AG09319 (cell line): ENCODE results near the gene CEBPG.

Experiments used
- DNase-seq: peaks from one replicate; pipeline ENCODE4 v3.0.0-alpha.2; 2010; ENCODE audit warnings: low read depth; ENCODE audit errors: extremely low read depth
- TF ChIP-seq, protein P1 (sequence below): IDR thresholded peaks from 2 replicates; pipeline ENCODE4 v1.5.1; 2011; ENCODE audit warnings: low read depth, mild to moderate bottlenecking, inconsistent platforms, low read length, moderate library complexity

CEBPG gene

DNA sequence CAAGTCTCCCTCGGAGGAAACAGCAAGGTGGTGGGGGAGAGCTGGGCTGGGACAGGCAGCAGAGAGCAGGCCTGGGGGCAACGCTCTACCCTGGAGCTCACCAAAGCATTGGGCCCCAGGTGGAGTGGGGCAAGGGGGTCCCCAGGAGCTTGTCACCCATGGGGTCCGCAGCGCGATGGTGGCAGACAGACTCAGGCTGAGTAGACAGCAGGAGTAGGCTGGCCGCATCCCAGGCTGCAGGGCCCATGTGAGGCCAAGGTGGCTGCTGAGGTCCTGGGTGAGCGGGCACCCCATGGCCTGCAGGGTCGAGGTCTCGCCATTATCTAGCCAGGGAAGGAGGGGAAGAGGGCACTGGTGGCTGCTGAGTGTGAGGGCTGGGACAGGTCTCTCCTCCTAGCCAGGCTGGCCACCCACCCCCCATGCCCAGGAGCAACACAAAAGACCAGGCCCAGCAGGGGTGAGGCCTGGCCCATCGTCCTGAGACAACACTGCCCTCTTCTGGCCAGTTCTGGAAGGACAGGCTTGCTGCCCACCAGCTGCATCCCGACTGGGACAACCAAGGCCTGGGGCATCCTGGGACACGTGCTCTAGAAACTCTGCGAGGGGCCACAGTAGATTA is 33.1 kb downstream of the CEBPG start:
- no peak for DNase-seq
- TF ChIP-seq, protein P1, sequence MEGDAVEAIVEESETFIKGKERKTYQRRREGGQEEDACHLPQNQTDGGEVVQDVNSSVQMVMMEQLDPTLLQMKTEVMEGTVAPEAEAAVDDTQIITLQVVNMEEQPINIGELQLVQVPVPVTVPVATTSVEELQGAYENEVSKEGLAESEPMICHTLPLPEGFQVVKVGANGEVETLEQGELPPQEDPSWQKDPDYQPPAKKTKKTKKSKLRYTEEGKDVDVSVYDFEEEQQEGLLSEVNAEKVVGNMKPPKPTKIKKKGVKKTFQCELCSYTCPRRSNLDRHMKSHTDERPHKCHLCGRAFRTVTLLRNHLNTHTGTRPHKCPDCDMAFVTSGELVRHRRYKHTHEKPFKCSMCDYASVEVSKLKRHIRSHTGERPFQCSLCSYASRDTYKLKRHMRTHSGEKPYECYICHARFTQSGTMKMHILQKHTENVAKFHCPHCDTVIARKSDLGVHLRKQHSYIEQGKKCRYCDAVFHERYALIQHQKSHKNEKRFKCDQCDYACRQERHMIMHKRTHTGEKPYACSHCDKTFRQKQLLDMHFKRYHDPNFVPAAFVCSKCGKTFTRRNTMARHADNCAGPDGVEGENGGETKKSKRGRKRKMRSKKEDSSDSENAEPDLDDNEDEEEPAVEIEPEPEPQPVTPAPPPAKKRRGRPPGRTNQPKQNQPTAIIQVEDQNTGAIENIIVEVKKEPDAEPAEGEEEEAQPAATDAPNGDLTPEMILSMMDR = peak; percentile 92

DNA sequence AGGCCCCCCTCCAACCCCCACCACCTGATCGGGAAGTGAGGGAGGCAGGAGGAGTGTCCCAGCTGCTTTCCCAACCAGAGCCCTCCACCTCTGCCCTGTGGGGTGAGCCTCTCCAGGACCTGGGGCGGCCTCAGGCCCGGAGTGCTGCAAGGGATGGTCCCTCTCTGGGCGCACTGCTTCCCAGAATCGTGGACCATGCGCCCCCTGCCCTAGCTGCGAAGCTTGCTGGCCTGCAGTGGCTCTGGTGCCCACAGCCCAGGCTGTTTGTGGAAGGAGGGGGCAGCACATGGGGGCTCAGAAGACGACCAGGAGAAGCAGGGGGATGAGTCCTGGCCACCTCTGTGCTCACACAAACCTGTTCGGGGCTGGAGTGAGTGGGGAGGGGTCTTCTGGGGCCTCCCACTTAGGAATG is 33.6 kb downstream of the CEBPG start:
- TF ChIP-seq, protein P1 = no peak
- no peak for DNase-seq

DNA sequence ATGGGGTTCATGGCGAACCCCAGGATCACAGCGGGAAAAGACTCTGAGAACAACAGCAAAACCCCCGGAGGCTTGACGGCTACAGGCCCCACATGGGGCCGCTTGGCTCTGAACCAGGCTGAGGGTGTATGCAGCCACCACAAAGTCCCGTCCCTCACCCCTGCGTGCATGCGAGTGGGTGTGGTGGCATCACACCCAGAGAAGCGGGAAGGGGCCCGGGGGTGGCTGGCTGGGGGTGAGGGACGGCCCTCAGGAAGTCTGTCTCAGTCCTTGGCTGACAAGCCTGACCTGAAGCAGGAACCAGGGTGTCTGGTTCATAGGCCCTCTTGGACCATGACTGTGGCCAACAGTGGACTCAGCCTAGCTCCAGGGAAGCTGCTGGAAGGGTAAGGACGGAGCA is 34.2 kb downstream of the CEBPG start:
- no peak for DNase-seq
- TF ChIP-seq, protein P1 = no peak

DNA sequence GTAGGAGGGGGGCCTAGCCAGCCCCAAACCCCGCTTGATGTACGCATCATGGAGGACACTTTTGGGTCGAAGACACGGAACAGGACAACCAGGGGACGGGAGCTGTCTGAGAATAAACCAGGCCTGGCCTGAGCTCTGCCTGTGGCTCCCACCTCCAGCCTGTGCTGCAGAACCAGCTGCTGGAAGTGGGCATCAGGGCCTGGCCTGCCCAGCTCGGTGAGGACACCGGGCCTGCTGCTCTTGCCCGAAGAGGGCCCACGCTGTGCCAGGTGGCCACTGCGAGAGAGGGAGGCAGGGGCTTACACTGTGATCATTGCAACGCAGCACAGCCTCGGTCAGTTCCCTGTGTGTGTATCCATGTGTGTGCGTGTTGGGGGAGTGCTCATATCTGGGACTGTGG is 34.6 kb downstream of the CEBPG start:
- TF ChIP-seq, protein P1 = no peak
- DNase-seq = no peak

DNA sequence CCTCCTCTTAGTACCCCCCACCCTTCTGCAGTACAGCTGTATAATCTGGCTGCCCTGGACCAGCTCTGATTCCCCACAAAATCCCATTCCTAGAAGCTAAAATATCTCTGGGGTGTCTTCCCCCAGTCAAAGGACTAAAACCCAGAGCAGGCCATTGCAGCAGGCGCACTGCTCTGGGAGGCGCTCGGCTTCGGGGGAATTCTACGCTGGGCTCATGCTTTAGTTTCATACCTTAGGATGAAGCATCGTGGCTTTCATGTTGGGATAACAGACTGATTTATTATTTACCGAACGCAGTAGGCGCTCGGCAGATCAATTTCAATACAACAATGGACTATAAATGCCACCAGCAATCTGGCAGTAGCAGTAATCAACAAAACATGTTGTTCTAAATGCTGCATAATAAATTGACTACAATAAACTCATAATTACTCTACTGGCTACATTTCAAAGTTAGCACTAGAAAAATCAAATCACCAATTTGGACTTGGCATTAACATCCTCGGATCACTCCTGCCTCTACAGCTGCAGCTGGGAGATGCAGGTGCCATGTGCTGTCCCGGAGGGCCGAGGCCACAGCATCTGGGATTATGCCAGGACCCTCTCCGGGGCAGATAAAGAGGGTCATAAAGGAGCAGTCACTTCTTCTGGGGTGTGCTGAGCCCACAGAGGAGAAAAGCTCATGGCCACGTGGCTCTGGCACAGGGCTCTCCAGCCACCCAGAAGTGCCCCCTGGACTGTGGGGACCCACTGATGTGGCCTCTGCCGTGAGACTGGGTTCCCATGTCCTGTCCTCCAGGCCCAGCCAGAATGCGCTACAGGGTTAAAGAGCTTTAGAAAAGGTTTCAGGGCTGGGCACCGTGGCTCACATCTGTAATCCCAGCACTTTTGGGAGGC is 35.3 kb downstream of the CEBPG start:
- TF ChIP-seq, protein P1 = no peak
- DNase-seq = no peak

DNA sequence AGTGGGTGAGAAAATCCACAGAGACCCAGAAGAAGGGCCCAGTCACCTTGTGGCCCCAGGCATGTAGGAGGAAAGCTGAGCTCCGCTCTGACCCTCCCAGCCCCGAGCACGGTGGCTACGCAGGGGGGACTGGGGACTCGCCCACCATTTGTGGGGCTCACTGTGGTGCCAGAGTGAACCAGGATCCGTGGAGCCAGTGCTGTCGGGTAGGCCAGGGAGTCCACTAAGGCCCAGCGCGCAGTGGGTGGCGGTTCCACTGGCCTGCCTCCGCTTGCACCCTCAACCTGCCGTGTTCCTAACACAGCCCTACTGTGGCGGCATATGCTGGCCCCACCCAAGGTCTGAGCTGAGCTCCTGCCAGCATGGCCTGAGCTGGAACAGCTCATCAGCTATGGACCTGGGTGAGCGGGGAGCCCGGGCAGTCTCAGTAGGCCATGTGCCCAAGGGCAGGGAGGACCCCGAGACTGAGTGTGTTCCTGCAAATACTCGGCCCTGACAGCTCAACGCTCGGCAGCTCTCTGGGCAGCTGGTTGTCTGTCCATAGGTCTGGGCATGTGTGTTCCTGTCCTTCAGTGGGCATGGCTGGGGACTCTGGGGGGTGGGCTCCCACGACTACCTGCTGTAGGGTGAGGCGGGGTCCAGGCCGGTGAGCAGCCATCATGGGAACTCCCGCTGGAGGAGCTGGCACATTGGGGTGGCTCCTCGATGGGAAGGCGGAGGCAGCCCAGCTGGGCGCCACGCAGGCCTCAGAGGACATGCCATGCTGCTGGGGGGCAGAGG is 36.6 kb downstream of the CEBPG start:
- DNase-seq = no peak
- TF ChIP-seq, protein P1 = no peak
